COLO668 (cell line): ENCODE results near the gene UBR7.
"Not testable (repeated sequence)": the region's sequence is repeated elsewhere in the genome, so short reads cannot be mapped to it uniquely, and the experiment has no call there.

Experiments
- DNase-seq: peaks from one replicate; lab custom pipeline; 2025; ENCODE audit not compliant: unreplicated experiment; lab: John Stamatoyannopoulos, UW

UBR7 gene

GRCh38 chr14:93206793-93207467 lies at the start of gene UBR7, which contains the start of gene GON7:
UBR7 (plus strand) TSS chr14:93207256; CDS start chr14:93207292, 36 bp downstream.
GON7 (minus strand) TSS chr14:93207065; CDS start chr14:93207037, 28 bp downstream.
- peak; percentile 99 for DNase-seq

GRCh38 chr14:93158349-93158748 lies 48.7 kb upstream of the UBR7 start:
- not testable (repeated sequence) for DNase-seq

- DNase-seq, result not testable (repeated sequence)
Observed at GRCh38 chr14:93159625-93160352, 47.3 kb upstream of the UBR7 start.

GRCh38 chr14:93160353-93160801 lies 46.7 kb upstream of the UBR7 start:
- DNase-seq, result no peak

GRCh38 chr14:93161411-93161940 lies 45.6 kb upstream of the UBR7 start:
- no peak for DNase-seq

- no peak for DNase-seq
Observed at GRCh38 chr14:93163564-93163963, 43.5 kb upstream of the UBR7 start.

- DNase-seq, result not testable (repeated sequence)
Observed at GRCh38 chr14:93165271-93166265, 41.5 kb upstream of the UBR7 start.

- not testable (repeated sequence) for DNase-seq
Observed at GRCh38 chr14:93168610-93169009, 38.4 kb upstream of the UBR7 start.

- not testable (repeated sequence) for DNase-seq
Observed at GRCh38 chr14:93169619-93170018, 37.4 kb upstream of the UBR7 start.

GRCh38 chr14:93170141-93170540 lies 36.9 kb upstream of the UBR7 start:
- not testable (repeated sequence) for DNase-seq

- no peak for DNase-seq
Observed at GRCh38 chr14:93171376-93171775, 35.7 kb upstream of the UBR7 start.

GRCh38 chr14:93173943-93174395 lies 33.1 kb upstream of the UBR7 start:
- DNase-seq, result no peak

- not testable (repeated sequence) for DNase-seq
Observed at GRCh38 chr14:93174731-93175130, 32.3 kb upstream of the UBR7 start.

GRCh38 chr14:93175492-93175891 lies 31.6 kb upstream of the UBR7 start:
- DNase-seq, result no peak

- DNase-seq, result peak; percentile 35
Observed at GRCh38 chr14:93183596-93184317, 23.3 kb upstream of the UBR7 start.

- peak; percentile 93 for DNase-seq
Observed at GRCh38 chr14:93184391-93185348, 22.4 kb upstream of the UBR7 start, which contains the start of the genes LYSET and MOAP1. LYSET (plus strand) TSS chr14:93185317; CDS start chr14:93185406, 89 bp downstream. MOAP1 (minus strand) TSS chr14:93184897; CDS start chr14:93184242, 655 bp downstream.

GRCh38 chr14:93185349-93185720 lies 21.7 kb upstream of the UBR7 start:
- no peak for DNase-seq

- no peak for DNase-seq
Observed at GRCh38 chr14:93186466-93186865, 20.6 kb upstream of the UBR7 start.

- no peak for DNase-seq
Observed at GRCh38 chr14:93186956-93187355, 20.1 kb upstream of the UBR7 start.
